ENCODE data around the gene MRRF.
"Not testable (repeated sequence)": the region's sequence is repeated elsewhere in the genome, so short reads cannot be mapped to it uniquely, and the experiment has no call there.

Gene MRRF

DNA sequence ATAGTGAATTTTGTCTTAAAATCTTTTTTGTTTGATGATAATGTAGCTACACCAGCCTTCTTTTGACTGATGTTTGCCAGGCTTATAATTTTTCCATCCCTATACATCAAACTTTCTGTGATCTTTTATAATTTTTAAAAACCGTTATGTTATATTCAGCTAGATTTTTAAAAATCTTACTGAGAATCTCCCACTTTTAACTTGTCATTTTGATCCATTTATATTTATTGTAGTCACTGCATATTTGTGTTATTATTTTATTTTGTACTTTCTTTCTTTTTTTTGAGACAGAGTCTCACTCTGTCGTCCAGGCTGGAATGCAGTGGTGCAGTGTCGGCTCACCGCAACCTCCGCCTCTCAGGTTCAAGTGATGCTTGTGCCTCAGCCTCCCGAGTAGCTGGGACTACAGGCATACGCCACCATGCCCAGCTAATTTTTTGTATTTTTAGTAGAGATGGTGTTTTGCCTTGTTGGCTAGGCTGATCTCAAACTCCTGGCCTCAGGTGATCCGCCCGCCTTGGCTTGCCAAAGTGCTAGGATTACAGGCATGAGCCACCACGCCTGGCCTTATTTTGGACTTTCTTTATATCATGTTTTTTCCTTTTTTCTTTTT is 12.7 kb downstream of the MRRF start:
- no peak for DNase-seq (ENCODE audit: low read depth)

DNA sequence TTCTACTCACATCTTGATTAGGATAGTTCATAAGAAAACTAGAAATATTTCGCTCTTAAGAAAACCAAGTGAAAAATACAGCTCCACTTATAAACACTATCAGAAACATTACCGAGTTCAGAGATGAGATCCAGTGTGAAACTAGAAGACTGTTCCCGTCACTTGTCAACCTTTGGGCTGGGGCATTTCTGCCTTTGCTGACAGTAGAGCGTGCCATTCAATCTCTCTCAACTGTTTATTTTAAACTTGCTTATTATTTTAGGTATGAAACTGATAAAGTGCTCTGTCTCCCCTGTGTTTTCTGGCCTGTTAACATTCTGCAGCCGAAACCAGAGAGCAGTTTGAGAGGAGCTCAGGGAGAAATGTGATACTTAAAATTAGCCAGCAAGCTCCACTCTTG is 16.7 kb downstream of the MRRF start:
- DNase-seq (ENCODE audit: low read depth) = no peak

DNA sequence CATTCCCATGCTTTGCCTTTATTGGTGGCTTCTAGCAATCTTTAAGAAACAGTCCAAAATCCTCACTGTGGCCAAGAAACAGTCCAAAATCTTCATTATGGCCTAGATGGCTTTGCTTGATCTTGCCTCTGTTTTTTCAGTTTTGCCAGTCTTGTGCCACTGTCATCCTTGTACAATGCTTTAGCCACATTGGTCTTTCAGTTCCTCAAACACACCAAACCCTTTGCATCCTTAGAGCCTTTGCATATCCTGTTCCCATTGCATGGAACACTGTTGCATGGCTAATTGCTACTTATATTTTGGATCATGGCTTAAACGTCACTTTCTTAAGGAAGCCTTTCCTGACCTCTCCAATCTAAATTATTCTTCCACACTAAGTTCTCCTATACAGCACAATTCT is 22.1 kb downstream of the MRRF start:
- DNase-seq (ENCODE audit: low read depth) = no peak

GRCh38 chr9:122287214-122287720 is 22.6 kb downstream of the MRRF start:
- DNase-seq (ENCODE audit: low read depth) = no peak

GRCh38 chr9:122291458-122291857 is 26.8 kb downstream of the MRRF start:
- no peak for DNase-seq (ENCODE audit: low read depth)

GRCh38 chr9:122294531-122294930 is 29.8 kb downstream of the MRRF start:
- DNase-seq (ENCODE audit: low read depth) = no peak

GRCh38 chr9:122297512-122297911 is 32.8 kb downstream of the MRRF start:
- no peak for DNase-seq (ENCODE audit: low read depth)

- DNase-seq (ENCODE audit: low read depth) = no peak
Measured at GRCh38 chr9:122302237-122303093, 37.8 kb downstream of the MRRF start.

DNA sequence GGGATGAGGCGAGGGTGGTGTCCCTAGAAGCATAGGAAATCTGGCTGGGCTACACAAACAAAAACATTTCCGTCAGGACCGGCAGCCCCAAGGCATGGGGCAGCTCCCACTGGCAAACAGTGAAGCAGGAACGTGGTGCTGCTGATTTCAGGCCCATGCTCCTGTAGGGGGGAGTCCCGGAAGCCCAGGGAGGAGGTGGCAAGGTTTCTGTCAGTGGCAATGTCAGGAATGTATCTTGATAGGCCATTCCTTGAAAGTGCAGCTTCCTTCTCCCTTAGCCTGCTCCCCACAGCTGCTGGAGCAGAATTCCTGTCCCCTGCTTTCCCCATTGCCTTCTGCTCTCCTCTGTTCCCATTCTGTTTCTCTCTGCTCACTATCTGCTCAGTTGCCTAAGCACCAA is 42.4 kb downstream of the MRRF start:
- DNase-seq (ENCODE audit: low read depth) = no peak

- DNase-seq (ENCODE audit: low read depth) = no peak
Measured at GRCh38 chr9:122307925-122308324, 43.2 kb downstream of the MRRF start.

- no peak for DNase-seq (ENCODE audit: low read depth)
Measured at GRCh38 chr9:122309861-122310260, 45.2 kb downstream of the MRRF start.

GRCh38 chr9:122314165-122314564 is 49.5 kb downstream of the MRRF start:
- DNase-seq (ENCODE audit: low read depth) = no peak

DNA sequence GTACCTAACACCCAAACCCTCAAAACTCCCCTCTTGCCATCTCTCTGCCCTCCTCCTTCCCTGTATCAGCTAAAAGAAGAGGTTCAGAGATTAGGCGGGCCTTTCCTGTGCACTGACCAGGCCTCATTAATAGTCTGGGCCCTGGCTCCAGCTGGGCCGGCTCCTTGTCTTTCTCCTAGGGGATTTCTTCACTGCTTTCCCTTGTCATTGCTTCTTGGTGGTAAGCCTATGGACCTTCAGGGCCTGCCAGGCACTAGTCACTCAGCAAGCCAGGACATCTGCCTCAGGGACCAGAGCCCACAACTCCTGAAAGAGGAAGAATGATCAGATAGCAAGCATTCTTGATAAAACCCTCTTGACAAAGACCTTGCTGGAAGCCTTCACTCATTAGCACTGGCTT is 50.9 kb downstream of the MRRF start:
- no peak for DNase-seq (ENCODE audit: low read depth)

GRCh38 chr9:122318284-122318683 is 53.6 kb downstream of the MRRF start:
- no peak for DNase-seq (ENCODE audit: low read depth)

GRCh38 chr9:122320413-122320881 is 55.8 kb downstream of the MRRF start:
- no peak for DNase-seq (ENCODE audit: low read depth)

GRCh38 chr9:122322553-122322952 is 57.9 kb downstream of the MRRF start:
- DNase-seq (ENCODE audit: low read depth) = no peak

DNA sequence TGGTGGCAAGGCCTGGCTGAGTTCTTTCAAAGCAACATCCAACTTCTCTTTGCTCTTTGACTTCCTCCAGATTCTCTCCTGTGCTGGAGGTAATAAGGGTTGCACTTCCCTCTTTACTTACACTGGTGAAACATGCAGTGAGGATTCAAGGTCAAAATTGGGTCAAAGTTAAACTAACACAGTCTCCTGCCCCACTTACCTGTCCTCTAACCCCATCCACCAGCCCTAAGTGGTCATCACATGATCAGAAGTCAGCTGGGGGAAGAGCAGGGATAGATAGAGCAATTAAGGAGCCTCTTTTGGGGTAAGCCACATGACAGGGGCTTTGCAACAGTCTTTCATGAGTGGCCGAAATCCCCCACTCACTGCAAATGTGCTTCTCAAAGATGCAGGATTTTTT is 60.0 kb downstream of the MRRF start:
- DNase-seq (ENCODE audit: low read depth) = not testable (repeated sequence)

DNA sequence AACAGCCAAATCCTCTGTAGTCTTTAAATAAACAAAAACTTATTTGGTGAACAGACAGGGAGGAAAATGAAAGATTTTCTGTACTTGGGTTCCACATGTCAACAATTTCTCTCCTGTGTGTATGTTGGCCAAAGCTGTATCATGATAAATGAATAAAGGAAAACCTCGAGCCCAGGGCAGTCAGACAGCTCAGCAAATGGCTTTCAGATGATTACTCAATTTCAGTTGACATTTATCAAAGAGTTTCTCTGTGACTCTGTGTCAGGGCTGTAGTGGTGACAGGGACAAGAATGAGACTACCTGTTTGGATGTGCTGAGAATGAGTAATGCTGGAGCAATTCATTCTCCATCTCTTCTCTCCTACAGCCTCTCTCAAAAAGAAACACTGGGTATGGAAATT is 60.4 kb downstream of the MRRF start:
- DNase-seq (ENCODE audit: low read depth) = no peak

GRCh38 chr9:122327175-122327574 is 62.5 kb downstream of the MRRF start:
- DNase-seq (ENCODE audit: low read depth) = no peak

DNA sequence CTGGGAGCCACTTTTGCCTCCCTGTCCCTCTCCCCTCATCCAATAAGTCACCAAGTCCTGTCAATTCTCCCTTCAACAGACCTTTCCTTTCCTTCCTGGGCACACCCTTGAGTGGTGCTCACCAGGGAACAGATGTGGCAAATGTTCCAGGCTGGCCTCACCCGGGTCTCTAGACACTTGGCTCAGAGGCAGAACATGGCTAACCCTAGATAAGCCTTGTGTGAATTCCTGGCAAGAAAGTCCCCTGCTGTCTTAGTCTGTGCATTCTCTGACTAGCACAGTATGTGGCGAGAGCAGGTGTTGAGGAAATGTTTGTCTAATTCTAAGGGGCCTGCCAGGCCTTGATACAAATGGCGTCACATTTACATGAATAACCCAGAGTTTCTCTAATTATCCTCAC is 64.9 kb downstream of the MRRF start:
- no peak for DNase-seq (ENCODE audit: low read depth)

DNA sequence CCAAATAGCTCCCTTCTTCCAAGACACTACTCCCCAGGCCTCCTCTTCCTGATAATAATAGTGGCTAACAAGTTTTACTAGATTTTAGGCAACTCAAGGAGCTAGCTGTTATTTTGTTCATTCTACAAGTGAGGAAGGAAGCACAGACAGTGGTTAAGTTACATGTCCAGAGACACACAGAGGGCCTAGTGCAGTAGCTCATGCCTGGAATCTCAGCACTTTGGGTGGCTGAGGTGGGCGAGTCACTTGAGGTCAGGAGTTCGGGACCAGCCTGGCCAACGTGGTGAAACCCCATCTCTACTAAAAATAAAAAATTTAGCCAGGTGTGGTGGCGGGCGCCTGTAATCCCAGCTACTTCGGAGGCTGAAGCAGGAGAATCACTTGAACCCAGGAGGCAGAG is 65.8 kb downstream of the MRRF start:
- DNase-seq (ENCODE audit: low read depth) = not testable (repeated sequence)

DNA sequence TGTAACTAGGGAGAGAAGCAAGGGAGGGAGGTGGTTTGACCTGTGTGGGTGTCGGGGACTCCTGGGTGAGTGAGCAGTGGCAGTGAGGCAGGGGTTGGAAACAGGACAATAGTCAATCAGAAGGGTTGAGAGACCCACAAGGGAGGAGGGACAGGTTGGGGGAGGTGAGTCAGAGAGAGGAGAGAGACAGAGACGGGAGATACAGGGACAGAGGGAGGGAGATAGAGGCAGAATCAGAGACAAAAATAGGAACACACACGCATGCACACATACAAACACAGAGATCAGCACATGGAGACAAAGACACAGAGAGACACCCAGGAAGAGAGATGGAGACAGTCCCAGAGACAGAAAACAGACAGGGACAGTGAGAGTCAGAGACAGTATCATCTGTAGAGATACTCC is 66.8 kb downstream of the MRRF start:
- no peak for DNase-seq (ENCODE audit: low read depth)

DNA sequence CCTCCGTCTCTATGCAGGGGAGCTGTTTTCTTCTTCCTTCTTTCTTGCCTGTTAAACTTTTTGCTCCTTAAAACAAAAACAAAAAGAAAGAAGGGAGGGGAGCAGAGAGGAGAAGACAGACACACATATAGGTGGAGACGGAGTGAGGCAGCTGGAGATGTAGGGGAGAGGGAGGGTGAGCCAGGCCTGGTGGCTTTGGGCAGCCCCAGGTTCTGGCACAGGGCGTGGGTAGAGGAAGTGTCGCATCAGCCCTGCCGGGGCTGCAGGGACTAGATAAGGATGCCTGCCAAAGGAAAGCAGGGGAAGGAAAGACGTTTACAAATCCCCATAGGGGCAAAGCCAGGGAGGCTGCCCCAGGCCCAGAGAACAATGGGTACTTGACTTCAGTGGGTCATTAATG is 67.4 kb downstream of the MRRF start:
- no peak for DNase-seq (ENCODE audit: low read depth)
